HepG2 (cell line): ENCODE results near the gene RBBP8NL. TPM values are rescaled to one million over a fixed set of nuclear protein-coding genes. Genes with fewer than 3 reads are reported as not detected.

ENCODE experiments used
- CREM ChIP-seq, 2 experiments: sonication (generic) in 1 of 2; formaldehyde crosslinking in 1 of 2; IDR thresholded peaks; 2 replicates each; pipeline versions ENCODE4 v1.4.0 to v1.6.1; 2016 to 2020; ENCODE audit warnings: antibody characterized with exemption in 1 of 2, mild to moderate bottlenecking in 1 of 2, missing genetic modification reagents in 1 of 2
- HMGA1 ChIP-seq: sonication (generic); formaldehyde crosslinking; conservative IDR thresholded peaks from 2 replicates; pipeline ENCODE4 v1.4.0; 2020; ENCODE audit warnings: missing genetic modification reagents
- HOXA9 ChIP-seq: sonication (generic); formaldehyde crosslinking; IDR thresholded peaks from 2 replicates; pipeline ENCODE4 v1.8.1; 2022; ENCODE audit warnings: missing genetic modification reagents, mild to moderate bottlenecking, moderate library complexity, borderline replicate concordance
- KDM3A ChIP-seq: IDR thresholded peaks from 2 replicates; pipeline ENCODE4 v1.6.1; 2018; ENCODE audit warnings: low read depth, missing compliant biosample characterization
- MZF1 ChIP-seq: sonication (generic); formaldehyde crosslinking; IDR thresholded peaks from 2 replicates; pipeline ENCODE4 v1.8.1; 2023; ENCODE audit warnings: mild to moderate bottlenecking, missing genetic modification reagents, borderline replicate concordance
- RBFOX2 ChIP-seq: fragments of 200-400 bp; formaldehyde crosslinking; IDR thresholded peaks from 2 replicates; pipeline ENCODE4 v1.6.1; 2017; ENCODE audit warnings: low read depth, mild to moderate bottlenecking, low read length
- RFX5 ChIP-seq: IDR thresholded peaks from 2 replicates; pipeline ENCODE4 v1.6.1; 2011; ENCODE audit warnings: low read depth, low read length, improper control_type of control experiment
- RXRB ChIP-seq: IDR thresholded peaks from 2 replicates; pipeline ENCODE4 v1.6.1; 2016; ENCODE audit warnings: borderline replicate concordance, missing genetic modification reagents, missing compliant biosample characterization
- SRSF1 ChIP-seq: fragments of 200-400 bp; formaldehyde crosslinking; optimal IDR thresholded peaks from 2 replicates; pipeline ENCODE3; 2017; ENCODE audit warnings: mild to moderate bottlenecking, low read depth, low read length, moderate library complexity
- STAG1 ChIP-seq: sonication (generic); formaldehyde crosslinking; IDR thresholded peaks from 2 replicates; pipeline ENCODE4 v1.4.0; 2020; ENCODE audit warnings: missing genetic modification reagents
- ZFP36L1 ChIP-seq: sonication (generic); formaldehyde crosslinking; IDR thresholded peaks from 2 replicates; pipeline ENCODE4 v1.8.0; 2022; ENCODE audit warnings: mild to moderate bottlenecking, missing genetic modification reagents, moderate library complexity
- ZFYVE20 ChIP-seq: sonication (generic); formaldehyde crosslinking; IDR thresholded peaks from 2 replicates; pipeline ENCODE4 v1.8.0; 2023; ENCODE audit warnings: low read depth, mild to moderate bottlenecking, moderate library complexity, missing genetic modification reagents, borderline replicate concordance
- ZIK1 ChIP-seq: sonication (generic); formaldehyde crosslinking; IDR thresholded peaks from 2 replicates; pipeline ENCODE4 v1.5.0; 2020; ENCODE audit warnings: mild to moderate bottlenecking, low read depth, missing genetic modification reagents, borderline replicate concordance
- ZNF703 ChIP-seq: sonication (generic); formaldehyde crosslinking; IDR thresholded peaks from 2 replicates; pipeline ENCODE4 v1.5.1; 2020; ENCODE audit warnings: missing genetic modification reagents, mild to moderate bottlenecking, moderate library complexity, borderline replicate concordance
- ZNF782 ChIP-seq: sonication (generic); formaldehyde crosslinking; IDR thresholded peaks from 2 replicates; pipeline ENCODE4 v1.4.0; 2020; ENCODE audit warnings: missing genetic modification reagents, mild to moderate bottlenecking, borderline replicate concordance
- polyA plus RNA-seq, 8 experiments: library from polyadenylated mRNA; depleted of rRNA in 3 of 8; stranded (reverse) in 7 of 8; unstranded in 1 of 8; fragments of >200 nt; fragmentation: Illumina TruSeq in 4 of 8; extraction: Trizol in 4 of 8; gene quantifications; 2 replicates each; pipeline versions ENCODE4 v1.2.1 to v1.2.3, GENCODE V29; 2011 to 2016; ENCODE audit warnings: low read depth in 4 of 8, missing spikeins in 1 of 8, mixed read lengths in 1 of 8; ENCODE audit not compliant: insufficient read depth in 1 of 8
- total RNA-seq, 5 experiments: library from RNA; depleted of rRNA; stranded (reverse); fragments of >200 nt; fragmentation: Illumina TruSeq; extraction: Trizol; gene quantifications; 2 replicates each; pipeline ENCODE4 v1.2.3, GENCODE V29; 2016; ENCODE audit warnings: low read depth in 1 of 5
- TF ChIP-seq, protein P1 (sequence below): sonication (generic); formaldehyde crosslinking; IDR thresholded peaks from 2 replicates; pipeline ENCODE4 v1.5.0; 2020; ENCODE audit warnings: mild to moderate bottlenecking, missing genetic modification reagents
- TF ChIP-seq, protein P2 (sequence below): IDR thresholded peaks from 2 replicates; pipeline ENCODE4 v1.6.1; 2012; ENCODE audit warnings: low read depth, low read length, improper control_type of control experiment
- TF ChIP-seq, protein P3 (sequence below): sonication (generic); formaldehyde crosslinking; IDR thresholded peaks from 2 replicates; pipeline ENCODE4 v1.4.0; 2020; ENCODE audit warnings: missing genetic modification reagents, borderline replicate concordance
- TF ChIP-seq, protein P4 (sequence below): sonication (generic); formaldehyde crosslinking; IDR thresholded peaks from 2 replicates; pipeline ENCODE4 v1.4.0; 2020; ENCODE audit warnings: missing genetic modification reagents

The RBBP8NL gene
- total and polyA plus RNA-seq, 2 of the 13 experiments (the other 11 are each of a cell fraction or from before 2014, with no cell fraction given), result 0.69 to 0.86 TPM

DNA sequence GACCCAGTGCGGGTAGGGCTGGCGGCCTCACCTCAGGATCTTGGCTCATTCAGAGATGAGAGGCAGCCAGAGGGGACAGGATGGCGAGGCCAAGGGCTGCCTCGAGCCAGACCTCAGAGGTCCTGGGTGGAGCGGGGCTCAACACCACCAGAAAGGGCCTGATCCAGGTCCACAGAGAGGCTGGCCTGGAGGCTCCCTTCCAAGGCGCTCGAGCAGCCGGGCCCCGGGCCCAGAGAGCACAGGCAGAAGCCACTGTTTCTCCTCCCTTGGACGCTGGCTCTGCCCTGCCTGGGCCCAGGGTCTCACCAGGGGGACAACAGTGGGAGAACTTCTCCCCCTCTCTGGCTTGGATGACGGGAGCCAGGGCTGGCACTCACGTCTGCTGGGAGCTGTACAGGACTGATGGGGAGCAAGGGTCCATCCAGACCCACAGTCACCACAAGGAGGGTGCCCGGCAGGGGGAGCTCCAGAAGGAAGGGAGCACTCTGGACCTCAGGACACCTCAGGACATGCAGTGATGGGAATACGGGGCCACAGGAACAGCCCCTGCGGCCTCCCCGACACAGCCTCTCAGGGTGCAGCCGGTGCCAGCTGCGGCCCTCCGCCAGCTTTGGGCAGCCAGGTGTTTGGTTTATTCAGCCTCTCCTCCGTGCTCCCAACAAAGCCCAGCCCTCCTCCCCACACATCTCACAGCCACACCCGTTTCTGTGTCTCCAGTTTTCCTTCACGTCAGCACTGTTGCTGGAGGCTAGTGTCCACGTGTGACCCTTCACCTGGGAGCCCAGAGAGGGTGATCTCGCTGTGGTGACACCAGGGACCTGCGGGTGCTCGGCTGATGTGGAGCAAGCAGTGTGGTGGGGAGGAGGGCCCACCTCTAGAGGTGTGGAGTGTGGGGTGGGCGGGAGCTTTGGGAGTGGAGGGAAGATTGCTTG, 31.8 kb downstream of the RBBP8NL start (continued):
- TF ChIP-seq MZF1 (CRISPR knock-in tag) (no peak), SRSF1 (no peak), HOXA9 (CRISPR knock-in tag) (no peak), ZNF703 (0 out of 2 replicates have a peak, but pooled peaks have one; percentile 50), RXRB (CRISPR knock-in tag) (no peak), RFX5 (no peak), ZFP36L1 (no peak), CREM (IDR thresholded peaks at IDR 0.05) (no peak), CREM (CRISPR knock-in tag; IDR thresholded peaks at IDR 0.05) (no peak), ZIK1 (no peak), ZNF782 (CRISPR knock-in tag) (no peak), KDM3A (CRISPR knock-in tag) (no peak), STAG1 (CRISPR knock-in tag) (peak; percentile 43), HMGA1 (CRISPR knock-in tag) (no peak), ZFYVE20 (CRISPR knock-in tag) (no peak), RBFOX2 (no peak)
- TF ChIP-seq, protein P1, sequence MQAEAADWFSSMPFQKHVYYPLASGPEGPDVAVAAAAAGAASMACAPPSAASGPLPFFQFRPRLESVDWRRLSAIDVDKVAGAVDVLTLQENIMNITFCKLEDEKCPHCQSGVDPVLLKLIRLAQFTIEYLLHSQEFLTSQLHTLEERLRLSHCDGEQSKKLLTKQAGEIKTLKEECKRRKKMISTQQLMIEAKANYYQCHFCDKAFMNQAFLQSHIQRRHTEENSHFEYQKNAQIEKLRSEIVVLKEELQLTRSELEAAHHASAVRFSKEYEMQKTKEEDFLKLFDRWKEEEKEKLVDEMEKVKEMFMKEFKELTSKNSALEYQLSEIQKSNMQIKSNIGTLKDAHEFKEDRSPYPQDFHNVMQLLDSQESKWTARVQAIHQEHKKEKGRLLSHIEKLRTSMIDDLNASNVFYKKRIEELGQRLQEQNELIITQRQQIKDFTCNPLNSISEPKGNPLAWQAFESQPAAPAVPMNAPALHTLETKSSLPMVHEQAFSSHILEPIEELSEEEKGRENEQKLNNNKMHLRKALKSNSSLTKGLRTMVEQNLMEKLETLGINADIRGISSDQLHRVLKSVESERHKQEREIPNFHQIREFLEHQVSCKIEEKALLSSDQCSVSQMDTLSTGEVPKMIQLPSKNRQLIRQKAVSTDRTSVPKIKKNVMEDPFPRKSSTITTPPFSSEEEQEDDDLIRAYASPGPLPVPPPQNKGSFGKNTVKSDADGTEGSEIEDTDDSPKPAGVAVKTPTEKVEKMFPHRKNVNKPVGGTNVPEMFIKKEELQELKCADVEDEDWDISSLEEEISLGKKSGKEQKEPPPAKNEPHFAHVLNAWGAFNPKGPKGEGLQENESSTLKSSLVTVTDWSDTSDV (CRISPR knock-in tag), result 0 out of 2 replicates have a peak, but pooled peaks have one; percentile 27
- TF ChIP-seq, protein P2, sequence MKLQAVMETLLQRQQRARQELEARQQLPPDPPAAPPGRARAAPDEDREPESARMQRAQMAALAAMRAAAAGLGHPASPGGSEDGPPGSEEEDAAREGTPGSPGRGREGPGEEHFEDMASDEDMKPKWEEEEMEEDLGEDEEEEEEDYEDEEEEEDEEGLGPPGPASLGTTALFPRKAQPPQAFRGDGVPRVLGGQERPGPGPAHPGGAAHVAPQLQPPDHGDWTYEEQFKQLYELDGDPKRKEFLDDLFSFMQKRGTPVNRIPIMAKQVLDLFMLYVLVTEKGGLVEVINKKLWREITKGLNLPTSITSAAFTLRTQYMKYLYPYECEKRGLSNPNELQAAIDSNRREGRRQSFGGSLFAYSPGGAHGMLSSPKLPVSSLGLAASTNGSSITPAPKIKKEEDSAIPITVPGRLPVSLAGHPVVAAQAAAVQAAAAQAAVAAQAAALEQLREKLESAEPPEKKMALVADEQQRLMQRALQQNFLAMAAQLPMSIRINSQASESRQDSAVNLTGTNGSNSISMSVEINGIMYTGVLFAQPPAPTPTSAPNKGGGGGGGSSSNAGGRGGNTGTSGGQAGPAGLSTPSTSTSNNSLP, result no peak
- TF ChIP-seq, protein P3, sequence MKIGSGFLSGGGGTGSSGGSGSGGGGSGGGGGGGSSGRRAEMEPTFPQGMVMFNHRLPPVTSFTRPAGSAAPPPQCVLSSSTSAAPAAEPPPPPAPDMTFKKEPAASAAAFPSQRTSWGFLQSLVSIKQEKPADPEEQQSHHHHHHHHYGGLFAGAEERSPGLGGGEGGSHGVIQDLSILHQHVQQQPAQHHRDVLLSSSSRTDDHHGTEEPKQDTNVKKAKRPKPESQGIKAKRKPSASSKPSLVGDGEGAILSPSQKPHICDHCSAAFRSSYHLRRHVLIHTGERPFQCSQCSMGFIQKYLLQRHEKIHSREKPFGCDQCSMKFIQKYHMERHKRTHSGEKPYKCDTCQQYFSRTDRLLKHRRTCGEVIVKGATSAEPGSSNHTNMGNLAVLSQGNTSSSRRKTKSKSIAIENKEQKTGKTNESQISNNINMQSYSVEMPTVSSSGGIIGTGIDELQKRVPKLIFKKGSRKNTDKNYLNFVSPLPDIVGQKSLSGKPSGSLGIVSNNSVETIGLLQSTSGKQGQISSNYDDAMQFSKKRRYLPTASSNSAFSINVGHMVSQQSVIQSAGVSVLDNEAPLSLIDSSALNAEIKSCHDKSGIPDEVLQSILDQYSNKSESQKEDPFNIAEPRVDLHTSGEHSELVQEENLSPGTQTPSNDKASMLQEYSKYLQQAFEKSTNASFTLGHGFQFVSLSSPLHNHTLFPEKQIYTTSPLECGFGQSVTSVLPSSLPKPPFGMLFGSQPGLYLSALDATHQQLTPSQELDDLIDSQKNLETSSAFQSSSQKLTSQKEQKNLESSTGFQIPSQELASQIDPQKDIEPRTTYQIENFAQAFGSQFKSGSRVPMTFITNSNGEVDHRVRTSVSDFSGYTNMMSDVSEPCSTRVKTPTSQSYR, result no peak
- TF ChIP-seq, protein P4, sequence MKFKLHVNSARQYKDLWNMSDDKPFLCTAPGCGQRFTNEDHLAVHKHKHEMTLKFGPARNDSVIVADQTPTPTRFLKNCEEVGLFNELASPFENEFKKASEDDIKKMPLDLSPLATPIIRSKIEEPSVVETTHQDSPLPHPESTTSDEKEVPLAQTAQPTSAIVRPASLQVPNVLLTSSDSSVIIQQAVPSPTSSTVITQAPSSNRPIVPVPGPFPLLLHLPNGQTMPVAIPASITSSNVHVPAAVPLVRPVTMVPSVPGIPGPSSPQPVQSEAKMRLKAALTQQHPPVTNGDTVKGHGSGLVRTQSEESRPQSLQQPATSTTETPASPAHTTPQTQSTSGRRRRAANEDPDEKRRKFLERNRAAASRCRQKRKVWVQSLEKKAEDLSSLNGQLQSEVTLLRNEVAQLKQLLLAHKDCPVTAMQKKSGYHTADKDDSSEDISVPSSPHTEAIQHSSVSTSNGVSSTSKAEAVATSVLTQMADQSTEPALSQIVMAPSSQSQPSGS (CRISPR knock-in tag), result no peak
